B cell (primary cell): ENCODE measurements around the gene GRK1. TPM values are rescaled to one million over a fixed set of nuclear protein-coding genes. Genes with fewer than 3 reads are reported as not detected.

Experiments
- ATAC-seq: fragments of 200-7000 bp; cut with Tn5 transposase; one replicate; pipeline ENCODE4 v1.10.0; 2021; ENCODE audit warnings: low read depth, mild to moderate bottlenecking, moderate number of reproducible peaks, moderate library complexity
- CTCF ChIA-PET: fragments of 350-600 bp; sonication (Branson Sonifier 250); formaldehyde crosslinking; loops from one replicate; lab custom pipeline; 2021; ENCODE audit warnings: antibody characterized with exemption, inconsistent platforms; lab: Charles Lee
- POLR2A ChIA-PET: fragments of 350-600 bp; sonication (Branson Sonifier 250); formaldehyde crosslinking; loops from one replicate; lab custom pipeline; 2021; ENCODE audit warnings: antibody characterized with exemption; lab: Charles Lee
- DNase-seq: peaks from one replicate; pipeline ENCODE4 v3.0.0; 2013
- H2AFZ ChIP-seq: 2 replicates; pipeline ENCODE4 v1.6.1; 2012; ENCODE audit warnings: mild to moderate bottlenecking, low read depth, low read length; ENCODE audit not compliant: insufficient read depth, poor library complexity, severe bottlenecking
- H3K27ac ChIP-seq, 2 donors: 1 replicate in 1 of 2; 2 replicates in 1 of 2; pipeline ENCODE4 v1.5.1; 2012 to 2013; ENCODE audit warnings: low read length in 2 of 2, mild to moderate bottlenecking in 2 of 2, moderate library complexity in 1 of 2
- H3K27me3 ChIP-seq, 4 experiments: fragments of 200-600 bp in 1 of 4; sonication (generic) in 1 of 4; replicated peaks in 1 of 4; 1 replicate in 2 of 4; 2 replicates in 2 of 4; pipeline versions ENCODE4 v1.6.1 to v1.7.0; 2013 to 2016; ENCODE audit warnings: low read length in 3 of 4, mild to moderate bottlenecking in 2 of 4, mixed read lengths in 1 of 4, moderate library complexity in 1 of 4; ENCODE audit not compliant: insufficient read depth in 4 of 4, control insufficient read depth in 3 of 4; ENCODE audit errors: control extremely low read depth in 1 of 4
- H3K36me3 ChIP-seq, 2 experiments: replicated peaks in 1 of 2; 1 replicate in 1 of 2; 2 replicates in 1 of 2; pipeline versions ENCODE4 v1.6.1 to v1.7.1; 2013; ENCODE audit warnings: low read length in 1 of 2; ENCODE audit not compliant: insufficient read depth in 2 of 2, control insufficient read depth in 1 of 2; ENCODE audit errors: control extremely low read depth in 1 of 2, extremely low read depth in 1 of 2
- H3K4me1 ChIP-seq, 2 donors: fragments of 200-600 bp in 1 of 2; sonication (generic) in 1 of 2; 1 replicate in 1 of 2; 2 replicates in 1 of 2; pipeline versions ENCODE4 v1.5.1 to v1.6.1; 2013 to 2017; ENCODE audit warnings: low read length in 2 of 2; ENCODE audit not compliant: control insufficient read depth in 2 of 2, insufficient read depth in 2 of 2
- H3K4me2 ChIP-seq: replicated peaks from 2 replicates; pipeline ENCODE3; 2012; ENCODE audit warnings: mild to moderate bottlenecking, low read depth, low read length; ENCODE audit not compliant: poor library complexity, severe bottlenecking
- H3K4me3 ChIP-seq, 5 experiments: fragments of 200-600 bp in 1 of 5; sonication (generic) in 1 of 5; 1 replicate in 3 of 5; 2 replicates in 2 of 5; pipeline versions ENCODE4 v1.5.1 to v1.7.0; 2011 to 2016; ENCODE audit warnings: low read length in 4 of 5, mild to moderate bottlenecking in 4 of 5, low read depth in 2 of 5, control low read depth in 1 of 5, moderate library complexity in 1 of 5; ENCODE audit not compliant: insufficient read depth in 1 of 5; ENCODE audit errors: control extremely low read depth in 1 of 5, extremely low read depth in 1 of 5
- H3K79me2 ChIP-seq: fragments of 200-600 bp; sonication (generic); one replicate; pipeline ENCODE4 v1.6.0; 2016; ENCODE audit warnings: low read length; ENCODE audit not compliant: control insufficient read depth, insufficient read depth
- H3K9ac ChIP-seq: fragments of 200-600 bp; sonication (generic); 2 replicates; pipeline ENCODE4 v1.6.1; 2017; ENCODE audit warnings: mild to moderate bottlenecking, low read length, moderate library complexity
- H3K9me3 ChIP-seq, 3 donors: one replicate each; pipeline versions ENCODE4 v1.6.1 to v1.7.1; 2013; ENCODE audit warnings: low read length in 2 of 3; ENCODE audit not compliant: control insufficient read depth in 2 of 3, insufficient read depth in 1 of 3; ENCODE audit errors: control extremely low read depth in 1 of 3
- H4K20me1 ChIP-seq: 2 replicates; pipeline ENCODE4 v1.6.0; 2012; ENCODE audit warnings: mild to moderate bottlenecking, low read length; ENCODE audit not compliant: insufficient read depth, control insufficient read depth, poor library complexity, severe bottlenecking
- H3K27ac Mint-ChIP-seq: one replicate; pipeline ENCODE4 v1.8.0; 2021; ENCODE audit warnings: mixed read lengths
- H3K27me3 Mint-ChIP-seq: one replicate; pipeline ENCODE4 v1.8.0; 2021; ENCODE audit warnings: mixed read lengths
- H3K4me1 Mint-ChIP-seq: one replicate; pipeline ENCODE4 v1.8.0; 2021; ENCODE audit warnings: mixed read lengths
- H3K4me3 Mint-ChIP-seq: one replicate; pipeline ENCODE4 v1.8.0; 2021; ENCODE audit warnings: mixed read lengths
- H3K9me3 Mint-ChIP-seq: one replicate; pipeline ENCODE4 v1.8.0; 2022; ENCODE audit warnings: mixed read lengths; ENCODE audit not compliant: insufficient read depth
- CTCF ChIP-seq: fragments of 200-600 bp; IDR thresholded peaks from one replicate; pipeline ENCODE4 v1.8.0; 2022; ENCODE audit warnings: antibody characterized with exemption, mild to moderate bottlenecking
- EZH2 ChIP-seq: IDR thresholded peaks from 2 replicates; pipeline ENCODE4 v1.6.1; 2012; ENCODE audit warnings: borderline replicate concordance, low read depth, mild to moderate bottlenecking, moderate library complexity, low read length; ENCODE audit not compliant: insufficient read depth, poor library complexity, severe bottlenecking
- WGBS: methylation state at CpG from one replicate; pipeline ENCODE4 v1.1.5; 2013; ENCODE audit warnings: missing lambda C conversion rate; ENCODE audit not compliant: insufficient coverage; 5-methylcytosine and 5-hydroxymethylcytosine counted together
- intact Hi-C: fragments of 100-400 bp; cut with micrococcal nuclease; formaldehyde crosslinking; loops from one replicate; pipeline ENCODE4 v1.10.0; 2022
- polyA plus RNA-seq: library from polyadenylated mRNA; depleted of rRNA; stranded (reverse); fragments of >200 nt; gene quantifications from 2 replicates; pipeline ENCODE4 v1.2.3, GENCODE V29; 2012
- total RNA-seq, 2 donors: library from RNA; stranded (reverse); fragments of 120-200 nt in 1 of 2; gene quantifications; 1 replicate in 1 of 2; 2 replicates in 1 of 2; pipeline versions ENCODE4 v1.2.3 to v1.2.4, GENCODE V29; 2013 to 2022

Gene GRK1
- total and polyA plus RNA-seq, 2 donors (not counting 1 experiment from before 2014, with no cell fraction given), result not detected

- no peaks in the 10 kb centered on the region for H3K4me1 Mint-ChIP-seq
- TF ChIP-seq CTCF (no peak), EZH2 (no peak)
- H2AFZ ChIP-seq, result no peak overlapping the region
- ChIA-PET CTCF (no interaction called here), POLR2A (no interaction called here)
- H3K4me1 ChIP-seq, result no peaks in the 10 kb centered on the region
- peaks cover 0 to 5% (median 2%) of the 10 kb centered on the region in 4 experiments for H3K27me3 ChIP-seq
- peaks cover 5% of the 10 kb centered on the region for H3K9me3 Mint-ChIP-seq
- intact Hi-C loops, result no loop called here
- H3K27me3 Mint-ChIP-seq, result peaks cover 11% of the 10 kb centered on the region
- H3K9ac ChIP-seq, result no peak overlapping the region
- no peak for ATAC-seq
- WGBS, result 90% methylated on average over 21 of the region's 28 CpGs
- peaks cover 0 to 6% (median 0%) of the 10 kb centered on the region in 3 donors for H3K9me3 ChIP-seq
- DNase-seq, result no peak
- H3K27ac Mint-ChIP-seq, result no peak overlapping the region
- H3K4me3 Mint-ChIP-seq, result no peak overlapping the region
- H4K20me1 ChIP-seq, result no peaks in the 10 kb centered on the region
- no peaks in the 10 kb centered on the region for H3K79me2 ChIP-seq
- no peak overlapping the region for H3K4me2 ChIP-seq
- H3K4me3 ChIP-seq, result no peak overlapping the region
- H3K36me3 ChIP-seq, result no peaks in the 10 kb centered on the region
- H3K27ac ChIP-seq, result no peak overlapping the region
These were observed 101.2 kb downstream of the GRK1 start for GRCh38 chr13:113768018-113768905.

GRCh38 chr13:113769106-113769505 lies 102.1 kb downstream of the GRK1 start:
- H4K20me1 ChIP-seq, result no peaks in the 10 kb centered on the region
- H3K27ac Mint-ChIP-seq, result no peak overlapping the region
- peaks cover 5% of the 10 kb centered on the region for H3K27me3 Mint-ChIP-seq
- intact Hi-C loops, result no loop called here
- H2AFZ ChIP-seq, result no peak overlapping the region
- H3K36me3 ChIP-seq, result no peaks in the 10 kb centered on the region
- no peaks in the 10 kb centered on the region for H3K79me2 ChIP-seq
- DNase-seq (no peak), ATAC-seq (no peak)
- no peaks in the 10 kb centered on the region for H3K4me1 Mint-ChIP-seq
- TF ChIP-seq CTCF (no peak), EZH2 (no peak)
- H3K4me3 ChIP-seq, result no peak overlapping the region
- H3K27ac ChIP-seq, result no peak overlapping the region
- H3K9ac ChIP-seq, result no peak overlapping the region
- no peak overlapping the region for H3K4me2 ChIP-seq
- H3K4me3 Mint-ChIP-seq, result no peak overlapping the region
- peaks cover 0 to 5% (median 2%) of the 10 kb centered on the region in 4 experiments for H3K27me3 ChIP-seq
- no peaks in the 10 kb centered on the region for H3K4me1 ChIP-seq
- WGBS, result 85% methylated on average over 4 of the region's 5 CpGs
- ChIA-PET CTCF (no interaction called here), POLR2A (interaction anchor here (0.6 kb wide), 1 partner anchor 266 kb away, joined by 5 read pairs; no protein-coding TSS in a partner anchor)
- peaks cover 5% of the 10 kb centered on the region for H3K9me3 Mint-ChIP-seq
- H3K9me3 ChIP-seq, result peaks cover 0 to 3% (median 0%) of the 10 kb centered on the region in 3 donors
